Effector CD8-positive, alpha-beta T cell (primary cell): Measurements from ENCODE around the gene FRMD4B.
"Not testable (repeated sequence)": the region's sequence is repeated elsewhere in the genome, so short reads cannot be mapped to it uniquely, and the experiment has no call there.

Experiments used
- DNase-seq: peaks from one replicate; lab custom pipeline; 2025; lab: John Stamatoyannopoulos, UW

The FRMD4B gene

GRCh38 chr3:69283496-69283895, 102.4 kb downstream of the FRMD4B start:
- DNase-seq, result no peak

DNA sequence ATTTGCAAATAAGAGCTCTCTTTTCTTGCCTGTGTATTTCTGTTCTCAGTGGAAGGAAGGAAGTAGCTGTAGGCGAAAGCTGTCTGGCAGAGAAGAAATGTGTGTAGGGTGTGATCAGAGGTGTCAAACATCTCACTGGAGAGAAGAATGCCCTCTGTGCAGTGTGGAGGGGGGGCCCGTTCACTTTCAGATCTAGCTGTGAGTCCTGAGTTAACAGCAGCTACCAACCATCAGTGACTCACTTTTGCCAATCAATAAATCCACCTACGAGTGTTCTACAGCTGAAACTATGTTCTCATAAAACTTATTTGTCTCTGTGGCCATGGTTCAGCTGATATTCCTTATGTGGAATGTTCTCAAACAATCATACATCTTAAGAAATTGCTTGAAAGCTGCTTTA, 103.7 kb downstream of the FRMD4B start:
- DNase-seq, result no peak

DNA sequence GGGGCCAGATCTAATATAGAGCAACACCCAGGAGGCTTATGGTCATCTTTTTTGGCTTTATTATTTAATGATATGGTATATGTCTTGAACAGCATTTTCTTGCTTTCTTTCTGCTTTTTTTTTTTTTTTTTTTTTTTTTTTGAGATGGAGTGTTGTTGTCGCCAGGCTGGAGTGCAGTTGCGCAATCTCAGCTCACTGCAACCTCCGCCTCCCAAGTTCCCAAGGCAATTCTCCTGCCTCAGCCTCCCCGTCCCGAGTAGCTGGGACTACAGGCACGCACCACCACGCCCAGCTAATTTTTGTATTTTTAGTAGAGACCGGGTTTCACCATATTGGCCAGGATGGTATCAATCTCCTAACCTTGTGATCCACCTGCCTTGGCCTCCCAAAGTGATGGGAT, 108.5 kb downstream of the FRMD4B start:
- not testable (repeated sequence) for DNase-seq

DNA sequence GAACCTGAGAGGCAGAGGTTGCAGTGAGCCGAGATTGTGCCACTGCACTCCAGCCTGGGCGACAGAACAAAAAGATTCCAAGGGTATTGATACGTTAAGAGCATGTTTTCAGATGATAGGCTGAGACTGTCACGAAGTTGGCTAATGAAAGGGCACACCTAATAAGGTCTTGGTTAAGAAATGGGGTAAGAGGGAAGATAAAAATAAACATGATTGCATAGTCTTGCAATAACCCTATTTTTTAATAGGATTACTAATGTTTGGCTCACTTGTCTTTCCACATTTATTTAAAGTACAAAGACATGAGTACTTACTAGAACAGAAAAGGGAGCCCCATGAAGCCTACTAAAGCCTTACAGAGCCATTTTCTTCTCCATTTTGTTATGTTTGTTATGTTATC, 109.0 kb downstream of the FRMD4B start:
- no peak for DNase-seq

DNA sequence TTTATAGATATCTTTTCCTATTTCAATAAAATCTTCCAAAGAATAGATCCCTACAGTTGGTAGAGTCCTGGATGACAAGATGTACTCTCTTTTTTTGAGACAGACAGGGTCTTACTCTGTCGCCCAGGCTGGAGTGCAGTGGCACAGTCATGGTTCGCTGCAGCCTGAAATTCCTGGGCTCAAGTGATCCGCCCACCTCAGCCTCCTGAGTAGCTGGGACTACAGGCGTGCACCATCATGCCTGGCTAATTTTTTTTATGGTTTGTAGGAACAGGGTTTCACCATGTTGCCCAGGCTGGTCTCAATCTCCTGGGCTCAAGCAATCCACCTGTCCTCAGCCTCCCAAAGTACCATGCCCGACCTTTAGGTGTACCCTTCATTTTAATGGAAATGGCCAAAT, 109.7 kb downstream of the FRMD4B start:
- DNase-seq, result not testable (repeated sequence)

DNA sequence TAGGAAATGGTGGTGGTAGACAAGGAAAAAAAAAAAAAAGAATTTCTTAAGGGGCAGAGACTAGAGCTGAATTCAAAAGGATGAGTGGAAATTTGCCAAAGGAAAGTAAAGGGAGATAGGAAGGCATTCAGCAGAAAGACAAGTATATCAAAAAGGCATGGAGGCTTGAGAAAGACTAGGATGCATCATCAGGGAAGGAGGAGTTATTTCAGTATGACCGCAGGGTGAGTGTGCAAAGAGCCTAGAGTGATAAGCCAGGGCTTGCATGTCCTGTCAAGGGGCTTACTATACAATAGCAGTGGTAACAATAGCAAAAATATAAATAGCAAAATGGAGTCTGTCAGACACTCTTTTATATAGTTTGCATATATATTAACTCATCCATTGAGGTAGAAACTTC, 112.0 kb downstream of the FRMD4B start:
- no peak for DNase-seq

- DNase-seq, result no peak
Observed at GRCh38 chr3:69272556-69272955, 113.3 kb downstream of the FRMD4B start.

GRCh38 chr3:69271098-69271497, 114.8 kb downstream of the FRMD4B start:
- no peak for DNase-seq

- DNase-seq, result no peak
Observed at GRCh38 chr3:69266585-69266984, 119.3 kb downstream of the FRMD4B start.

DNA sequence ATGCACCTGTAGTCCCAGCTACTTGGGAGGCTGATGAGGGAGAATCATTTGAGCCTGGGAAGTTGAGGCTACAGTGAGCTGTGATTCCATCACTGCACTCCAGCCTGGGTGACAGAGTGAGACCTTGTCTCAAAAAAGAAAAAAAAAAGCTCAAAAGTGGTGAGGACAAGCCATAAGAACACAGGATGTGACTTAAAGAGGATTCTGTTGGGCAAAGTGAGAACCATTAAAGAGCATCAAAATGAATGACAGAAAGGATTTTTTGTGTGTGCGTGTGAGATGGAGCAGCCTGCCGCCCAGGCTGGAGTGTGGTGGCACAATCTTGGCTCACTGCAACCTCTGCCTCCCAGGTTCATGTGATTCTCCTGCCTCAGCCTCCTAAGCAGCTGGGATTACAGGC, 119.8 kb downstream of the FRMD4B start:
- not testable (repeated sequence) for DNase-seq

DNA sequence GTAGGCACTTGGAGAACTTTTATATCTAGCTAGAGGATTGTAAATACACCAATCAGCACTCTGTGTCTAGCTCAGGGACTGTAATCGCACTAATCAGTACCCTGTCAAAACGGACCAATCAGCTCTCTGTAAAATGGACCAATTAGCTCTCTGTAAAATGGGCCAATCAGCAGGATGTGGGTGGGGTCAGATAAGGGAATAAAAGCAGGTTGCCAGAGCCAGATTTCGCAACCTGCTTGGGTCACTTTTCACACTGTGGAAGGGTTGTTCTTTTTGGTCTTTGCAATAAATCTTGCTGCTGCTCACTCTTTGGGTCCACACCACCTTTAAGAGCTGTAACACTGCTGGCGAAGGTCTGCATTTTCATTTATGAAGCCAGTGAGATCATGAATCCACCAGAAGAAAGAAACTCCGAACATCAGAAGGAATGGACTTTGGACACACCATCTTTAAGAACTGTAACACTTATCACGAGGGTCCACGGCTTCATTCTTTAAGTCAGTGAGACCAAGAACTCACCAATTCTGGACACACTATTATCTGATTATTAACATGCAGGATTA, 125.0 kb downstream of the FRMD4B start:
- not testable (repeated sequence) for DNase-seq

DNA sequence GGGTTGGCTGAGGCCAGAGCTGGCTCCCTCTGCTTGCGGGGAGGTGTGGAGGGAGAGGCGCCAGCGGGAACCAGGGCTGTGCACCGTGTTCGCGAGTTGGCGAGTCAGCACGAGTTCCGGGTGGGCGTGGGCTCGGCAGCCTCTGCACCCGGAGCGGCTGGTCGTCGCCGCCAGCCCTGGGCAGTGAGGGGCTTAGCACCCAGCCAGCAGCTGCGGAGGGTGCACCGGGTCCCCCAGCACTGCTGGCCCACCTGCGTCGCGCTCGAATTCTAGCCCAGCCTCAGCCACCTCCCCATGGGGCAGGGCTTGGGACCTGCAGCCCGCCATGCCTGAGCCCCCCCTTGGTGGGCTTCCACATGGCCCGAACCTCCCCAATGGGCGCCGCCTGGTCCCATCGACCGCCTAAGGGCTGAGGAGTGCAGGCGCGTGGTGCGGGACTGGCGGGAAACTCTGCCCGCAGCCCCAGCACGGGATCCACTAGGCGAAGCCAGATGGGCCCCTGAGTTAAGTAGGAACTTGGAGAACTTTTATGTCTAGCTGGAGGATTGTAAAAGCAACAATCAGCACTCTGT, 125.6 kb downstream of the FRMD4B start:
- no peak for DNase-seq

DNA sequence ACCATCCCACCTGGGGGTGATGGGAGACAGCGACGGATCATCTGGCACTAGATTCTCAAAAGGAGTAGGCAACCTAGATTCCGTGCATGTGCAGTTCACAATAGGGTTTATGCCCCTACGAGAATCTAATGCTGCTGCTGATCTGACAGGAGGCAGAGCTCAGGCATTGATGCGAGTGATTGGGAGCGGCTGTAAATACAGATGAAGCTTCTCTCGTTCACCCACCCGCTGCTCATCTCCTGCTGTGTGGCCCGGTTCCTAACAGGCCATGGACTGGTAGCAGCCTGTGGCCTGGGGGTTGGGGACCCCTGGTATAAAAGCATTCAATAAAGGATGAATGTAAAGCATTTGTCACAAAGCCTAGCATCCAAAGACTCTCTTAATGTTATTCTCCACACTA, 126.8 kb downstream of the FRMD4B start:
- DNase-seq, result no peak

- no peak for DNase-seq
Observed at GRCh38 chr3:69255928-69256327, 130.0 kb downstream of the FRMD4B start.

GRCh38 chr3:69254351-69254750, 131.5 kb downstream of the FRMD4B start:
- no peak for DNase-seq

GRCh38 chr3:69252631-69253030, 133.3 kb downstream of the FRMD4B start:
- DNase-seq, result no peak

- no peak for DNase-seq
Observed at GRCh38 chr3:69252141-69252540, 133.7 kb downstream of the FRMD4B start.

DNA sequence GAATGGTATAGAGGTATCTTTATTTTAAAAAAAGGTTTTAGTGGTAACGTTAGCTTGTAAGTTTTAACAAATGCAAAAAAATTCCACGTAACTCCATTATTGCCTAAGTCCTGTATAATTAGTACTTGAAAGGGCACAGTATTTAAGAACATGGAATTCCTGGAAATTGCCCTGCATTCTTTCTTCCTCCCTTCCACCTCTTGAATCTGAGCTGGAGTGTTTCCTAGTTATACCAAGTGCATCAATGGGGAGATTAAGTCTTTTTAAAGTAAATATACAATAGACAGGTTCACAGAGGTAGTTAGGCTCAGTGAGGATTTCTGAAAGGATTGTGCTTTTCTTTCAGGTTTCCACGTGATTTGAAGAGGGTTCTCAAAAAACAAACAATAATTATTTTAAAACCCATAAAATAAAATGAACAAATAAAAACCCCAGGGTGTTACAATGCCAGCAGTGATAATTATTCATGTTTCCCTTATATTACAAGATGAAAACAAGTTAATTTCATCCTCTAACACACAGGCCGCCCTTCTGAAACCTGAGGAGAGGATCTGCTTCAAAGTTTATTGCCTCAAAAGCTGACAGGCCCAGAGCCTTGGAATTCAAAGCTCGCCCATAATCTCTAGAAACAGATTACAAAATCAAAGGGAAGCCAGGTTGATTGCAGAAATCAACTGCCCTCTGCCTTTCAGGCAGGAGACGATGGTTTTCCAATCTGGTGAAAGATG, 134.6 kb downstream of the FRMD4B start:
- no peak for DNase-seq

- no peak for DNase-seq
Observed at GRCh38 chr3:69250014-69250413, 135.9 kb downstream of the FRMD4B start.

DNA sequence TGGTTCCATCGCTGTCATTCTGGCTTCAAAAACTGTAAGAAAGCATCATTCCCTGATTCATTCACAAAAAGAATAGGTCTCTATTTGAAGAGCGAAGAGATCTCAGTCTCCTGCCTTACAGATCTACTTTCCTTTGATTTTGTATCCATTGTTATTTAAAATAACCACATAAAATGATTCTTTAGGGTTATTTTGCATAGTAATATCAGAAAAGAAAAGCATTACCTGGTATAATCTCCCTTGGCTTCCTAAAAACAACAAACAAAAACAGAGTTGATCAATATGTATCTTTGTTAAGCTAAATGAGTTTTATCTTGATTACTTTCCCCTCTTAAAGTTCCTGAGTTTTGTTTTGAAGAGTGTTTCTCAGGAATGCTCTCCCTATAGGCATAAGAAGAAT, 136.9 kb downstream of the FRMD4B start:
- DNase-seq, result no peak

DNA sequence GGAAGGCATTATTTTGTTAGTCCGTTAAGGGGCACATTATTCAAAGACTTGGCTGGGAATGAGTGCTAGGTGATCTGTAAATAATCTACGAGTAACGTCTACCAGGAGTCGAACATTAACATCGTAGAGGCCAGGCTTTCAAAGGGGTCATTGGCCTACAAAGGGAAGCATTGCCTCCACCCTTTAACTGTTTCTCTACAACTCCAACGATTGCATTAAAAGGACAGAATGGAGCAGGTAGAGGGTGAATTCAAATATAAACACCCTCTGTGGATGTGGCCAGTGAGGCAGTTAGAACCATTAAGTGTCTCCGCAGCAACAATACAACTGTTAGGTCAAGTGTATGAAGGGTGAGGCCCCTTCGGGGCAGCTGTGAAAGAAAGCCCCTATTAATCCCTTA, 137.5 kb downstream of the FRMD4B start:
- no peak for DNase-seq

DNA sequence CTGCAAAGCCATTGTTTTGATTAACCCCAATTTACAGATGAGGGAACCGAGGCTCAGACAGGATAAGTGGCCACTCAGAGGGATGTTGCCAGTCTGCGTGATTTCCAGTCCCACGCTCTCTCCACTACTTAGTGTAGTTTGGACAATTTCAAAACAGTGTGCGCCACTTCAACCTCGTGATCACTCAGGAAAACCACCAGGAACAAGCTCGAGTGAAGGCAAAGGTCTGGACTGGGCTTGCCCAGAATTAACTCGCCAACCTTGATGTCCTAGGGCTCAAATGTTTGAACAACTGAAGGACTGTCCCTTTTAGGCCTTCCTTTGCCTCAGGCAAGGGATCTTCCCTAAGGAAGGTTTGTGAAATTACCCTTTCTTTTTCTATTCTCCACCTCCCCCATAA, 139.3 kb downstream of the FRMD4B start:
- no peak for DNase-seq

DNA sequence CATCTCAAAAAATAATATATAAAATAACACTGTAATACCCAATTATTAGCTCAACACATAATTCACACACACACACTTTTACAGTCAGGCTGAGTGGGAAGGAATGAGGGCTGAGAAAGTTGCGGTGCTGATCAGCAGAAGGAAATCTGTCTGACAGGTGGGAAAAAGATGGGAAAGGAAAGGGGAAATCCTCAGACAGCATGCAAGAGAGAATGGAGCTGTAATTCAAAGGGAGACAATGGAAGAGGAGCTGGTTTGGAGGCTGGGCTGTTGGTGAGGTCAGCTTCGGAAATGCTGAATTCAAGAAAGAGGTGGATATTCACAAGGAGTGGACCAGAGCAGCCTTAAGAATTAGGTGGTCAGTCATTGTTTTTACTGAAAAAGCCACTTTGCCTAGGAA, 141.8 kb downstream of the FRMD4B start:
- no peak for DNase-seq

DNA sequence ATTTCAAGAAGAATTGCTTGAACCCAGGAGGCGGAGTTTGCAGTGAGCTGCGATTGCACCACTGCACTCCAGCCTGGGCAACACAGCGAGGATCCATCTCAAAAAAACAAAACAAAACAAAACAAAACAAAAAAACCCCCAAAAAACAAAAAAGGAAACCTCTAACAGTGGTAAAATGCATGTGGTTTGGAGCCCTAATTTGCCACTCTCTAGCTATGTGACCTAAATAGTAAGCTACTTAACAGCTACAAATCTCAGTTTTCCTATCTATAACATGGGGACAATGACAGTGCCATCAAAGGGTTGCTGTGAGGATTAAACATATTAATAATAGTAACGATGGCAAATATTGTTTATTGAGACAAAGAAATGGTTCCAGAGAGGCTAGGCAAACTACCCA, 144.1 kb downstream of the FRMD4B start:
- DNase-seq, result no peak
